Astrocyte (in vitro differentiated cells and primary cell): ENCODE data around the gene EXD3.

ENCODE experiments used
- EZH2 ChIP-seq: IDR thresholded peaks from 2 replicates; pipeline ENCODE4 v1.6.1; 2012; ENCODE audit warnings: mild to moderate bottlenecking, low read length, inconsistent platforms; ENCODE audit not compliant: insufficient read depth
- TF ChIP-seq, protein P1 (sequence below): IDR thresholded peaks from 2 replicates; pipeline ENCODE4 v1.5.1; 2011; ENCODE audit warnings: low read depth, mild to moderate bottlenecking, inconsistent platforms, low read length, moderate library complexity; ENCODE audit not compliant: insufficient read depth

DNA sequence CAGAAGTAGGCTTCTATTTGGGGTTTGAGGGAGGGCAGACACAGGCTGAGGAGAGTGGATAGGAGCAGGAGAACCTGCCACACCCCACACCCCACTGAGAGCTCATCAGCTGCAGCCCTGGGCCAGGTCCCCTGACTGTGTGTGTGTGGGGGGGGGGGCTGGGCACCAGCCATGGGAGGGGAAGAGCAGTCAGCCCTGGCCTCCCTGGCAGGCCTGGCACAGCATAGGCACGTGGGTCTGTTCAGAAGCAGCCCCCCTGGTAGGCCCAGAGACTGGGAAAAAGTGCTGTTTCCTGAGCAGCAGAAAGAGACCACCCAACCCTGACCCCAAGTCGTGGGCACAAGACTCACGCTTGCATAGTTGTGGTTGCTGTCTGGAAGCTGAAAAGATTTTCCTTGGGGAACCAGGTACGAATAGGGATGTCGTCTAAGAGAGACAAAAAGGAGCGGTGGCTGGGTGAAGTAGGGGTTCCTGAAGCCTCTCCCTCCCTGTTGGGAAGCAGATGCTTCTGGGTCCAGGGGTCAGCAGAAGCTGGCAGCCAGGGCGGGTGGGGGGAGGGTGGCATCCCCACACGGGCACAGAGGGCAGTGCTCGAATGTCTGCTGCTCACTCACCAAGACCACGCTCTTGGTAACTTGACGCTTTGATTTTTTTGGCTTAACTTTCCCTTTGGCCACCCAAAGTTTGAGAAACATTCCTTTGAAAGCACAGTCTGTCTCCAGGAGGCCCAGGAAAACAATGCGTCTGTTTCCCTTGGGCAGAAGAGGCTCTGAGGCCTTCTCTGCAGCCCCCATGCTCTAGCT is 33.3 kb upstream of the EXD3 start:
- no peak for TF ChIP-seq EZH2
- TF ChIP-seq, protein P1, sequence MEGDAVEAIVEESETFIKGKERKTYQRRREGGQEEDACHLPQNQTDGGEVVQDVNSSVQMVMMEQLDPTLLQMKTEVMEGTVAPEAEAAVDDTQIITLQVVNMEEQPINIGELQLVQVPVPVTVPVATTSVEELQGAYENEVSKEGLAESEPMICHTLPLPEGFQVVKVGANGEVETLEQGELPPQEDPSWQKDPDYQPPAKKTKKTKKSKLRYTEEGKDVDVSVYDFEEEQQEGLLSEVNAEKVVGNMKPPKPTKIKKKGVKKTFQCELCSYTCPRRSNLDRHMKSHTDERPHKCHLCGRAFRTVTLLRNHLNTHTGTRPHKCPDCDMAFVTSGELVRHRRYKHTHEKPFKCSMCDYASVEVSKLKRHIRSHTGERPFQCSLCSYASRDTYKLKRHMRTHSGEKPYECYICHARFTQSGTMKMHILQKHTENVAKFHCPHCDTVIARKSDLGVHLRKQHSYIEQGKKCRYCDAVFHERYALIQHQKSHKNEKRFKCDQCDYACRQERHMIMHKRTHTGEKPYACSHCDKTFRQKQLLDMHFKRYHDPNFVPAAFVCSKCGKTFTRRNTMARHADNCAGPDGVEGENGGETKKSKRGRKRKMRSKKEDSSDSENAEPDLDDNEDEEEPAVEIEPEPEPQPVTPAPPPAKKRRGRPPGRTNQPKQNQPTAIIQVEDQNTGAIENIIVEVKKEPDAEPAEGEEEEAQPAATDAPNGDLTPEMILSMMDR: no peak
